HepG2 (cell line): Measurements from ENCODE around the gene TM4SF1. TPM values are rescaled to one million over a fixed set of nuclear protein-coding genes. Genes with fewer than 3 reads are reported as not detected.
A peak's percentile ranks its signal among the peaks of the same experiment; 100 is the strongest.

ENCODE experiments used
- ATF1 ChIP-seq: IDR thresholded peaks from 2 replicates; pipeline ENCODE4 v1.6.1; 2016; ENCODE audit warnings: mild to moderate bottlenecking, control low read depth
- CHCHD3 ChIP-seq: sonication (generic); formaldehyde crosslinking; IDR thresholded peaks from 2 replicates; pipeline ENCODE4 v1.8.0; 2022; ENCODE audit warnings: mild to moderate bottlenecking, missing genetic modification reagents, moderate library complexity
- DR1 ChIP-seq: sonication (generic); formaldehyde crosslinking; IDR thresholded peaks from 2 replicates; pipeline ENCODE4 v1.8.0; 2021; ENCODE audit warnings: mild to moderate bottlenecking, missing genetic modification reagents, inconsistent platforms
- FOSL1 ChIP-seq: sonication (generic); formaldehyde crosslinking; IDR thresholded peaks from 2 replicates; pipeline ENCODE4 v1.9.0; 2021; ENCODE audit warnings: missing genetic modification reagents, borderline replicate concordance
- NKX3-1 ChIP-seq: sonication (generic); formaldehyde crosslinking; IDR thresholded peaks from 2 replicates; pipeline ENCODE4 v1.5.0; 2020; ENCODE audit warnings: missing genetic modification reagents
- ONECUT2 ChIP-seq: sonication (generic); formaldehyde crosslinking; IDR thresholded peaks from 2 replicates; pipeline ENCODE4 v1.4.0; 2020; ENCODE audit warnings: missing genetic modification reagents
- SRY ChIP-seq: sonication (generic); formaldehyde crosslinking; IDR thresholded peaks from 2 replicates; pipeline ENCODE4 v1.8.0; 2022; ENCODE audit warnings: mild to moderate bottlenecking, missing genetic modification reagents
- TARDBP ChIP-seq: sonication (generic); formaldehyde crosslinking; IDR thresholded peaks from 2 replicates; pipeline ENCODE4 v1.8.0; 2022; ENCODE audit warnings: mild to moderate bottlenecking, missing genetic modification reagents
- U2AF2 ChIP-seq: fragments of 200-400 bp; formaldehyde crosslinking; IDR thresholded peaks from 2 replicates; pipeline ENCODE4 v1.6.1; 2017; ENCODE audit warnings: low read depth, mild to moderate bottlenecking, low read length
- YY1 ChIP-seq: IDR thresholded peaks from 2 replicates; pipeline ENCODE4 v1.6.1; 2011; ENCODE audit warnings: low read length, low read depth, moderate library complexity, mild to moderate bottlenecking; ENCODE audit not compliant: insufficient read depth, insufficient replicate concordance
- ZNF24 ChIP-seq: fragments of 450-650 bp; IDR thresholded peaks from 2 replicates; pipeline ENCODE4 v1.6.1; 2017; ENCODE audit warnings: antibody characterized with exemption, mild to moderate bottlenecking
- ZNF703 ChIP-seq: sonication (generic); formaldehyde crosslinking; IDR thresholded peaks from 2 replicates; pipeline ENCODE4 v1.5.1; 2020; ENCODE audit warnings: missing genetic modification reagents, mild to moderate bottlenecking, moderate library complexity, borderline replicate concordance
- ZNF737 ChIP-seq: sonication (generic); formaldehyde crosslinking; IDR thresholded peaks from 2 replicates; pipeline ENCODE4 v1.5.0; 2020; ENCODE audit warnings: missing genetic modification reagents, mild to moderate bottlenecking, borderline replicate concordance
- ZNF747 ChIP-seq: sonication (generic); formaldehyde crosslinking; IDR thresholded peaks from 2 replicates; pipeline ENCODE4 v1.8.1; 2023; ENCODE audit warnings: missing genetic modification reagents, mild to moderate bottlenecking, borderline replicate concordance
- ZNF775 ChIP-seq: sonication (generic); formaldehyde crosslinking; IDR thresholded peaks from 2 replicates; pipeline ENCODE4 v1.4.0; 2020; ENCODE audit warnings: missing genetic modification reagents, mild to moderate bottlenecking, moderate library complexity, borderline replicate concordance
- ZSCAN25 ChIP-seq: sonication (generic); formaldehyde crosslinking; IDR thresholded peaks from 2 replicates; pipeline ENCODE4 v1.8.0; 2022; ENCODE audit warnings: mild to moderate bottlenecking, missing genetic modification reagents
- ZZZ3 ChIP-seq: sonication (generic); formaldehyde crosslinking; IDR thresholded peaks from 2 replicates; pipeline ENCODE4 v1.4.0; 2020; ENCODE audit warnings: missing genetic modification reagents, mild to moderate bottlenecking, borderline replicate concordance
- polyA plus RNA-seq, 8 experiments: library from polyadenylated mRNA; depleted of rRNA in 3 of 8; stranded (reverse) in 7 of 8; unstranded in 1 of 8; fragments of >200 nt; fragmentation: Illumina TruSeq in 4 of 8; extraction: Trizol in 4 of 8; gene quantifications; 2 replicates each; pipeline versions ENCODE4 v1.2.1 to v1.2.3, GENCODE V29; 2011 to 2016; ENCODE audit warnings: low read depth in 4 of 8, missing spikeins in 1 of 8, mixed read lengths in 1 of 8; ENCODE audit not compliant: insufficient read depth in 1 of 8
- total RNA-seq, 5 experiments: library from RNA; depleted of rRNA; stranded (reverse); fragments of >200 nt; fragmentation: Illumina TruSeq; extraction: Trizol; gene quantifications; 2 replicates each; pipeline ENCODE4 v1.2.3, GENCODE V29; 2016; ENCODE audit warnings: low read depth in 1 of 5
- TF ChIP-seq, protein P1 (sequence below): sonication (generic); formaldehyde crosslinking; IDR thresholded peaks from 2 replicates; pipeline ENCODE4 v1.4.0; 2020; ENCODE audit warnings: missing genetic modification reagents
- TF ChIP-seq, protein P2 (sequence below): sonication (generic); formaldehyde crosslinking; IDR thresholded peaks from 2 replicates; pipeline ENCODE4 v1.4.0; 2020; ENCODE audit warnings: missing genetic modification reagents
- TF ChIP-seq, protein P3 (sequence below): sonication (generic); formaldehyde crosslinking; IDR thresholded peaks from 2 replicates; pipeline ENCODE4 v1.4.0; 2020; ENCODE audit warnings: mild to moderate bottlenecking, missing genetic modification reagents
- TF ChIP-seq, protein P4 (sequence below): sonication (generic); formaldehyde crosslinking; IDR thresholded peaks from 2 replicates; pipeline ENCODE4 v1.4.0; 2020; ENCODE audit warnings: low read depth, mild to moderate bottlenecking, missing genetic modification reagents
- TF ChIP-seq, protein P5 (sequence below): sonication (generic); formaldehyde crosslinking; conservative IDR thresholded peaks from 2 replicates; pipeline ENCODE4 v1.4.0; 2020; ENCODE audit warnings: missing genetic modification reagents

TM4SF1 gene
- total and polyA plus RNA-seq, 2 of the 13 experiments (the other 11 are each of a cell fraction or from before 2014, with no cell fraction given) = 431 to 1,359 TPM

DNA sequence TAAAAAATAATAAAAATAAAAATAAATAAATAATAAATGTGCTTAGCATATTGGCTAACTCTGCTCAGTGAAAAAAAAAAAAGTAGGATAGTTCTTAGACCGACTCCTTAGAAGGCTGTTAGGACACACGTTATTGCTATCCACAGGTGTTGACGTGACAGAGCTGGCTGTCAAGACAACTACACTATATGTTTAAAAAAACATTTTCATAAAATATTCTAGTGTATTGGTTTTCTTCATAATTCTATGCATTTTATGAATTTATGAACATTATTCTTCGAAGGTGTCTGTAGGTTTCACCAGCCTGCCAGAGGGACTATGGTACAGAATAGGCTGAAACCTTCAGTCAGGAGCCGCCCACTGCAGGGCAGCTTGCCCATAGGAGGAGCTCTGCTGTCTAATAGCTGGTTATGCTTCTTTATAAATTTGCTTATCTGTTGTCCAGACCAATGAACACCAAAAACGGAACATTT, 9.2 kb downstream of the TM4SF1 start (continued):
- no peak for TF ChIP-seq YY1
- no peak for TF ChIP-seq ZNF747 (CRISPR knock-in tag)
- no peak for TF ChIP-seq TARDBP (CRISPR knock-in tag)
- TF ChIP-seq ZNF737 (CRISPR knock-in tag) = no peak
- TF ChIP-seq, protein P1, sequence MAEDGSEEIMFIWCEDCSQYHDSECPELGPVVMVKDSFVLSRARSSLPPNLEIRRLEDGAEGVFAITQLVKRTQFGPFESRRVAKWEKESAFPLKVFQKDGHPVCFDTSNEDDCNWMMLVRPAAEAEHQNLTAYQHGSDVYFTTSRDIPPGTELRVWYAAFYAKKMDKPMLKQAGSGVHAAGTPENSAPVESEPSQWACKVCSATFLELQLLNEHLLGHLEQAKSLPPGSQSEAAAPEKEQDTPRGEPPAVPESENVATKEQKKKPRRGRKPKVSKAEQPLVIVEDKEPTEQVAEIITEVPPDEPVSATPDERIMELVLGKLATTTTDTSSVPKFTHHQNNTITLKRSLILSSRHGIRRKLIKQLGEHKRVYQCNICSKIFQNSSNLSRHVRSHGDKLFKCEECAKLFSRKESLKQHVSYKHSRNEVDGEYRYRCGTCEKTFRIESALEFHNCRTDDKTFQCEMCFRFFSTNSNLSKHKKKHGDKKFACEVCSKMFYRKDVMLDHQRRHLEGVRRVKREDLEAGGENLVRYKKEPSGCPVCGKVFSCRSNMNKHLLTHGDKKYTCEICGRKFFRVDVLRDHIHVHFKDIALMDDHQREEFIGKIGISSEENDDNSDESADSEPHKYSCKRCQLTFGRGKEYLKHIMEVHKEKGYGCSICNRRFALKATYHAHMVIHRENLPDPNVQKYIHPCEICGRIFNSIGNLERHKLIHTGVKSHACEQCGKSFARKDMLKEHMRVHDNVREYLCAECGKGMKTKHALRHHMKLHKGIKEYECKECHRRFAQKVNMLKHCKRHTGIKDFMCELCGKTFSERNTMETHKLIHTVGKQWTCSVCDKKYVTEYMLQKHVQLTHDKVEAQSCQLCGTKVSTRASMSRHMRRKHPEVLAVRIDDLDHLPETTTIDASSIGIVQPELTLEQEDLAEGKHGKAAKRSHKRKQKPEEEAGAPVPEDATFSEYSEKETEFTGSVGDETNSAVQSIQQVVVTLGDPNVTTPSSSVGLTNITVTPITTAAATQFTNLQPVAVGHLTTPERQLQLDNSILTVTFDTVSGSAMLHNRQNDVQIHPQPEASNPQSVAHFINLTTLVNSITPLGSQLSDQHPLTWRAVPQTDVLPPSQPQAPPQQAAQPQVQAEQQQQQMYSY (CRISPR knock-in tag) = no peak
- TF ChIP-seq DR1 (CRISPR knock-in tag) = no peak
- no peak for TF ChIP-seq ZNF24
- no peak for TF ChIP-seq ZNF775 (CRISPR knock-in tag)
- TF ChIP-seq, protein P2, sequence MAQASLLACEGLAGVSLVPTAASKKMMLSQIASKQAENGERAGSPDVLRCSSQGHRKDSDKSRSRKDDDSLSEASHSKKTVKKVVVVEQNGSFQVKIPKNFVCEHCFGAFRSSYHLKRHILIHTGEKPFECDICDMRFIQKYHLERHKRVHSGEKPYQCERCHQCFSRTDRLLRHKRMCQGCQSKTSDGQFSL (CRISPR knock-in tag) = no peak
- 0 out of 2 replicates have a peak, but pooled peaks have one; percentile 14 for TF ChIP-seq ONECUT2 (CRISPR knock-in tag)
- TF ChIP-seq FOSL1 = no peak
- TF ChIP-seq ATF1 = peak; percentile 30; the same call in 1 of the 2 replicates
- no peak for TF ChIP-seq CHCHD3 (CRISPR knock-in tag)
- TF ChIP-seq SRY (CRISPR knock-in tag) = no peak
- 0 out of 2 replicates have a peak, but pooled peaks have one; percentile 34 for TF ChIP-seq NKX3-1 (CRISPR knock-in tag)
- TF ChIP-seq, protein P3, sequence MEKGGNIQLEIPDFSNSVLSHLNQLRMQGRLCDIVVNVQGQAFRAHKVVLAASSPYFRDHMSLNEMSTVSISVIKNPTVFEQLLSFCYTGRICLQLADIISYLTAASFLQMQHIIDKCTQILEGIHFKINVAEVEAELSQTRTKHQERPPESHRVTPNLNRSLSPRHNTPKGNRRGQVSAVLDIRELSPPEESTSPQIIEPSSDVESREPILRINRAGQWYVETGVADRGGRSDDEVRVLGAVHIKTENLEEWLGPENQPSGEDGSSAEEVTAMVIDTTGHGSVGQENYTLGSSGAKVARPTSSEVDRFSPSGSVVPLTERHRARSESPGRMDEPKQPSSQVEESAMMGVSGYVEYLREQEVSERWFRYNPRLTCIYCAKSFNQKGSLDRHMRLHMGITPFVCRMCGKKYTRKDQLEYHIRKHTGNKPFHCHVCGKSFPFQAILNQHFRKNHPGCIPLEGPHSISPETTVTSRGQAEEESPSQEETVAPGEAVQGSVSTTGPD = no peak
- no peak for TF ChIP-seq ZNF703 (CRISPR knock-in tag)
- no peak for TF ChIP-seq ZZZ3 (CRISPR knock-in tag)
- no peak for TF ChIP-seq U2AF2
- TF ChIP-seq, protein P4, sequence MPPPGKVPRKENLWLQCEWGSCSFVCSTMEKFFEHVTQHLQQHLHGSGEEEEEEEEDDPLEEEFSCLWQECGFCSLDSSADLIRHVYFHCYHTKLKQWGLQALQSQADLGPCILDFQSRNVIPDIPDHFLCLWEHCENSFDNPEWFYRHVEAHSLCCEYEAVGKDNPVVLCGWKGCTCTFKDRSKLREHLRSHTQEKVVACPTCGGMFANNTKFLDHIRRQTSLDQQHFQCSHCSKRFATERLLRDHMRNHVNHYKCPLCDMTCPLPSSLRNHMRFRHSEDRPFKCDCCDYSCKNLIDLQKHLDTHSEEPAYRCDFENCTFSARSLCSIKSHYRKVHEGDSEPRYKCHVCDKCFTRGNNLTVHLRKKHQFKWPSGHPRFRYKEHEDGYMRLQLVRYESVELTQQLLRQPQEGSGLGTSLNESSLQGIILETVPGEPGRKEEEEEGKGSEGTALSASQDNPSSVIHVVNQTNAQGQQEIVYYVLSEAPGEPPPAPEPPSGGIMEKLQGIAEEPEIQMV (CRISPR knock-in tag) = no peak
- no peak for TF ChIP-seq ZSCAN25 (CRISPR knock-in tag)
- TF ChIP-seq, protein P5, sequence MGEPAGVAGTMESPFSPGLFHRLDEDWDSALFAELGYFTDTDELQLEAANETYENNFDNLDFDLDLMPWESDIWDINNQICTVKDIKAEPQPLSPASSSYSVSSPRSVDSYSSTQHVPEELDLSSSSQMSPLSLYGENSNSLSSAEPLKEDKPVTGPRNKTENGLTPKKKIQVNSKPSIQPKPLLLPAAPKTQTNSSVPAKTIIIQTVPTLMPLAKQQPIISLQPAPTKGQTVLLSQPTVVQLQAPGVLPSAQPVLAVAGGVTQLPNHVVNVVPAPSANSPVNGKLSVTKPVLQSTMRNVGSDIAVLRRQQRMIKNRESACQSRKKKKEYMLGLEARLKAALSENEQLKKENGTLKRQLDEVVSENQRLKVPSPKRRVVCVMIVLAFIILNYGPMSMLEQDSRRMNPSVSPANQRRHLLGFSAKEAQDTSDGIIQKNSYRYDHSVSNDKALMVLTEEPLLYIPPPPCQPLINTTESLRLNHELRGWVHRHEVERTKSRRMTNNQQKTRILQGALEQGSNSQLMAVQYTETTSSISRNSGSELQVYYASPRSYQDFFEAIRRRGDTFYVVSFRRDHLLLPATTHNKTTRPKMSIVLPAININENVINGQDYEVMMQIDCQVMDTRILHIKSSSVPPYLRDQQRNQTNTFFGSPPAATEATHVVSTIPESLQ = no peak
